Ovary (tissue), 3 donors: ENCODE data around the gene UEVLD.

ENCODE experiments used
- EP300 ChIP-seq: sonication (generic); formaldehyde crosslinking; IDR thresholded peaks from one replicate; pipeline ENCODE4 v1.6.1; 2017; ENCODE audit warnings: antibody characterized with exemption
- POLR2A ChIP-seq: fragments of 450-650 bp; IDR thresholded peaks from one replicate; pipeline ENCODE4 v1.6.1; 2017; ENCODE audit warnings: antibody characterized with exemption, mild to moderate bottlenecking, moderate library complexity
- TF ChIP-seq, protein P1 (sequence below), 3 donors: fragments of 450-650 bp in 2 of 3; fragments of 200-600 bp in 1 of 3; IDR thresholded peaks; one replicate each; pipeline versions ENCODE4 v1.5.1 to v1.8.0; 2016 to 2022; ENCODE audit warnings: antibody characterized with exemption in 3 of 3, mild to moderate bottlenecking in 1 of 3
- donor health status: DM: no; HTN: no; CAD: no.

DNA sequence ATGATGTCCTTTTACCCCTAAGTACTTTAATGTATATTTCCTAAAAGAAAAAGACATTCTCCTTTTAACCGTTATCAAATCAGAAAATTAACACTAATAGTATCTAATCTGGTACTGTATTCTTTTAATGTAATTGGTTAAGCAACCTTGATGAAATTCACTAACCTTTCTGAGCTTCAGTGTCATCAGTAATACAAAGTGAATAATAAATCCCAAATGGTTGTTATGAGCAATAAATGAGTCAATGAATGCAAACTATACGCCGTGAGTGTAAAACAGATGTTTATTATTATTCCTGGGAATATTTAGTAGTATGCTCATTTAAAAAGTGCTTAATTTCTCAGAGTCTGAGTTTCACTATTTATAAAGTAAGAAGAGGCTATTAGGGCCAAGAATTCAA lies 21.5 kb downstream of the UEVLD start:
- TF ChIP-seq, protein P1, sequence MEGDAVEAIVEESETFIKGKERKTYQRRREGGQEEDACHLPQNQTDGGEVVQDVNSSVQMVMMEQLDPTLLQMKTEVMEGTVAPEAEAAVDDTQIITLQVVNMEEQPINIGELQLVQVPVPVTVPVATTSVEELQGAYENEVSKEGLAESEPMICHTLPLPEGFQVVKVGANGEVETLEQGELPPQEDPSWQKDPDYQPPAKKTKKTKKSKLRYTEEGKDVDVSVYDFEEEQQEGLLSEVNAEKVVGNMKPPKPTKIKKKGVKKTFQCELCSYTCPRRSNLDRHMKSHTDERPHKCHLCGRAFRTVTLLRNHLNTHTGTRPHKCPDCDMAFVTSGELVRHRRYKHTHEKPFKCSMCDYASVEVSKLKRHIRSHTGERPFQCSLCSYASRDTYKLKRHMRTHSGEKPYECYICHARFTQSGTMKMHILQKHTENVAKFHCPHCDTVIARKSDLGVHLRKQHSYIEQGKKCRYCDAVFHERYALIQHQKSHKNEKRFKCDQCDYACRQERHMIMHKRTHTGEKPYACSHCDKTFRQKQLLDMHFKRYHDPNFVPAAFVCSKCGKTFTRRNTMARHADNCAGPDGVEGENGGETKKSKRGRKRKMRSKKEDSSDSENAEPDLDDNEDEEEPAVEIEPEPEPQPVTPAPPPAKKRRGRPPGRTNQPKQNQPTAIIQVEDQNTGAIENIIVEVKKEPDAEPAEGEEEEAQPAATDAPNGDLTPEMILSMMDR (IDR thresholded peaks at IDR 0.05) = no peak
- no peak for TF ChIP-seq EP300
- TF ChIP-seq POLR2A = no peak
